Uterus (tissue), 4 donors: ENCODE measurements around the gene PLSCR1. TPM values are rescaled to one million over a fixed set of nuclear protein-coding genes. Genes with fewer than 3 reads are reported as not detected.

ENCODE experiments used
- DNase-seq, 2 donors: peaks; one replicate each; pipeline ENCODE4 v3.0.0-alpha.2; 2019 to 2020
- H3K27ac ChIP-seq, 2 donors: fragments of 200-600 bp; sonication (generic); 1 replicate in 1 of 2; 2 replicates in 1 of 2; pipeline ENCODE4 v1.5.1; 2016 to 2018
- H3K27me3 ChIP-seq, 2 donors: fragments of 200-600 bp; sonication (generic); one replicate each; pipeline ENCODE4 v1.5.1; 2018 to 2019; ENCODE audit warnings: control low read depth in 1 of 2
- H3K36me3 ChIP-seq, 2 donors: fragments of 200-600 bp; sonication (generic); one replicate each; pipeline ENCODE4 v1.5.1; 2019; ENCODE audit warnings: control low read depth in 1 of 2
- H3K4me1 ChIP-seq, 2 donors: fragments of 200-600 bp; sonication (generic); one replicate each; pipeline ENCODE4 v1.5.1; 2018 to 2019; ENCODE audit warnings: control low read depth in 1 of 2
- H3K4me3 ChIP-seq, 2 donors: fragments of 200-600 bp; sonication (generic); 1 replicate in 1 of 2; 2 replicates in 1 of 2; pipeline ENCODE4 v1.5.1; 2018 to 2019; ENCODE audit warnings: mild to moderate bottlenecking in 1 of 2
- H3K9me3 ChIP-seq, 2 donors: fragments of 200-600 bp; sonication (generic); one replicate each; pipeline ENCODE4 v1.5.1; 2019; ENCODE audit warnings: control low read depth in 1 of 2
- CTCF ChIP-seq, 4 experiments: fragments of 200-600 bp in 2 of 4; fragments of 450-650 bp in 2 of 4; sonication (generic) in 2 of 4; IDR thresholded peaks; one replicate each; pipeline ENCODE4 v1.5.1; 2016 to 2019; ENCODE audit warnings: antibody characterized with exemption in 4 of 4, mild to moderate bottlenecking in 2 of 4, moderate library complexity in 1 of 4
- POLR2A ChIP-seq, 2 donors: fragments of 450-650 bp; IDR thresholded peaks; one replicate each; pipeline ENCODE4 v1.6.1; 2016; ENCODE audit warnings: antibody characterized with exemption in 2 of 2, mild to moderate bottlenecking in 1 of 2, moderate library complexity in 1 of 2
- intact Hi-C: fragments of 100-400 bp; cut with DNase I; formaldehyde crosslinking; loops from one replicate; pipeline ENCODE4 v1.15.1; 2023; ENCODE audit warnings: low total_unique reads
- total RNA-seq, 4 donors: library from RNA; depleted of rRNA in 3 of 4; stranded (reverse); fragments of >200 nt in 3 of 4; gene quantifications; one replicate each; pipeline versions ENCODE4 v1.1.0 to v1.2.4, GENCODE V29; 2014 to 2023
- donor health status: DM: yes; HTN: yes; CAD: no.

The PLSCR1 gene
- total RNA-seq, 4 donors from 2014 or later = 75.6 to 248 (median 116) TPM

GRCh38 chr3:146544929-146545528 lies 622 bp upstream of the PLSCR1 start:
- Histone ChIP-seq H3K27ac (peak overlapping the region; percentile 99 to 100), H3K4me3 (peak overlapping the region; percentile 95 to 96), H3K36me3 (no peaks in the 10 kb centered on the region), H3K27me3 (no peaks in the 10 kb centered on the region), H3K4me1 (no peaks in the 10 kb centered on the region), H3K9me3 (no peaks in the 10 kb centered on the region)
- no peak for DNase-seq
- TF ChIP-seq CTCF (IDR thresholded peaks at IDR 0.05) (peak in 1 of 4 experiments; percentile 4), POLR2A (IDR thresholded peaks at IDR 0.05) (no peak)
- intact Hi-C loops = no loop called here

- Histone ChIP-seq H3K27ac (peak overlapping the region; percentile 99 to 100), H3K4me1 (no peaks in the 10 kb centered on the region), H3K27me3 (no peaks in the 10 kb centered on the region), H3K4me3 (peak overlapping the region; percentile 95 to 96), H3K36me3 (no peaks in the 10 kb centered on the region), H3K9me3 (no peaks in the 10 kb centered on the region)
- DNase-seq = peak; percentile 22 to 45
- TF ChIP-seq CTCF (IDR thresholded peaks at IDR 0.05) (no peak), POLR2A (IDR thresholded peaks at IDR 0.05) (no peak)
- intact Hi-C loops = no loop called here
Observed at GRCh38 chr3:146543461-146544001, 876 bp downstream of the PLSCR1 start.

- no peaks in the 10 kb centered on the region for H3K36me3 ChIP-seq
- DNase-seq = no peak
- no peaks in the 10 kb centered on the region for H3K9me3 ChIP-seq
- H3K27me3 ChIP-seq = no peaks in the 10 kb centered on the region
- no peaks in the 10 kb centered on the region for H3K4me1 ChIP-seq
- peak overlapping the region; percentile 95 to 96 for H3K4me3 ChIP-seq
- H3K27ac ChIP-seq = peak overlapping the region; percentile 99 to 100
- intact Hi-C loops = no loop called here
- TF ChIP-seq CTCF (IDR thresholded peaks at IDR 0.05) = no peak
- TF ChIP-seq POLR2A (IDR thresholded peaks at IDR 0.05) = no peak
Observed at GRCh38 chr3:146542978-146543377, 1.4 kb downstream of the PLSCR1 start.

- H3K4me1 ChIP-seq = no peaks in the 10 kb centered on the region
- no peaks in the 10 kb centered on the region for H3K36me3 ChIP-seq
- TF ChIP-seq CTCF (IDR thresholded peaks at IDR 0.05) (no peak), POLR2A (IDR thresholded peaks at IDR 0.05) (no peak)
- H3K9me3 ChIP-seq = no peaks in the 10 kb centered on the region
- intact Hi-C loops = no loop called here
- peak overlapping the region; percentile 95 to 96 for H3K4me3 ChIP-seq
- DNase-seq = no peak
- H3K27me3 ChIP-seq = no peaks in the 10 kb centered on the region
- peak overlapping the region; percentile 99 to 100 for H3K27ac ChIP-seq
Observed at GRCh38 chr3:146542179-146542578, 2.2 kb downstream of the PLSCR1 start.

GRCh38 chr3:146540978-146541377 lies 3.4 kb downstream of the PLSCR1 start:
- no peaks in the 10 kb centered on the region for H3K36me3 ChIP-seq
- intact Hi-C loops = no loop called here
- no peak for TF ChIP-seq POLR2A (IDR thresholded peaks at IDR 0.05)
- TF ChIP-seq CTCF (IDR thresholded peaks at IDR 0.05) = no peak
- H3K27me3 ChIP-seq = no peaks in the 10 kb centered on the region
- peak overlapping the region in 1 of 2 donors; percentile 95 for H3K4me3 ChIP-seq
- H3K9me3 ChIP-seq = no peaks in the 10 kb centered on the region
- peaks cover 0 to 3% of the 10 kb centered on the region in 2 donors for H3K4me1 ChIP-seq
- H3K27ac ChIP-seq = peak overlapping the region in 1 of 2 donors; percentile 100
- DNase-seq = no peak
